GM20431 (cell line): ENCODE results near the gene DHCR24.
"Not testable (repeated sequence)": the region's sequence is repeated elsewhere in the genome, so short reads cannot be mapped to it uniquely, and the experiment has no call there.

ENCODE experiments used
- in situ Hi-C: fragments of 300-500 bp; cut with MseI, MboI; formaldehyde crosslinking; loops from one replicate; pipeline ENCODE4 v1.15.0; 2020; ENCODE audit warnings: low sequenced_read_pairs; ENCODE audit not compliant: unreplicated experiment

Gene DHCR24, protein sequence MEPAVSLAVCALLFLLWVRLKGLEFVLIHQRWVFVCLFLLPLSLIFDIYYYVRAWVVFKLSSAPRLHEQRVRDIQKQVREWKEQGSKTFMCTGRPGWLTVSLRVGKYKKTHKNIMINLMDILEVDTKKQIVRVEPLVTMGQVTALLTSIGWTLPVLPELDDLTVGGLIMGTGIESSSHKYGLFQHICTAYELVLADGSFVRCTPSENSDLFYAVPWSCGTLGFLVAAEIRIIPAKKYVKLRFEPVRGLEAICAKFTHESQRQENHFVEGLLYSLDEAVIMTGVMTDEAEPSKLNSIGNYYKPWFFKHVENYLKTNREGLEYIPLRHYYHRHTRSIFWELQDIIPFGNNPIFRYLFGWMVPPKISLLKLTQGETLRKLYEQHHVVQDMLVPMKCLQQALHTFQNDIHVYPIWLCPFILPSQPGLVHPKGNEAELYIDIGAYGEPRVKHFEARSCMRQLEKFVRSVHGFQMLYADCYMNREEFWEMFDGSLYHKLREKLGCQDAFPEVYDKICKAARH

DNA sequence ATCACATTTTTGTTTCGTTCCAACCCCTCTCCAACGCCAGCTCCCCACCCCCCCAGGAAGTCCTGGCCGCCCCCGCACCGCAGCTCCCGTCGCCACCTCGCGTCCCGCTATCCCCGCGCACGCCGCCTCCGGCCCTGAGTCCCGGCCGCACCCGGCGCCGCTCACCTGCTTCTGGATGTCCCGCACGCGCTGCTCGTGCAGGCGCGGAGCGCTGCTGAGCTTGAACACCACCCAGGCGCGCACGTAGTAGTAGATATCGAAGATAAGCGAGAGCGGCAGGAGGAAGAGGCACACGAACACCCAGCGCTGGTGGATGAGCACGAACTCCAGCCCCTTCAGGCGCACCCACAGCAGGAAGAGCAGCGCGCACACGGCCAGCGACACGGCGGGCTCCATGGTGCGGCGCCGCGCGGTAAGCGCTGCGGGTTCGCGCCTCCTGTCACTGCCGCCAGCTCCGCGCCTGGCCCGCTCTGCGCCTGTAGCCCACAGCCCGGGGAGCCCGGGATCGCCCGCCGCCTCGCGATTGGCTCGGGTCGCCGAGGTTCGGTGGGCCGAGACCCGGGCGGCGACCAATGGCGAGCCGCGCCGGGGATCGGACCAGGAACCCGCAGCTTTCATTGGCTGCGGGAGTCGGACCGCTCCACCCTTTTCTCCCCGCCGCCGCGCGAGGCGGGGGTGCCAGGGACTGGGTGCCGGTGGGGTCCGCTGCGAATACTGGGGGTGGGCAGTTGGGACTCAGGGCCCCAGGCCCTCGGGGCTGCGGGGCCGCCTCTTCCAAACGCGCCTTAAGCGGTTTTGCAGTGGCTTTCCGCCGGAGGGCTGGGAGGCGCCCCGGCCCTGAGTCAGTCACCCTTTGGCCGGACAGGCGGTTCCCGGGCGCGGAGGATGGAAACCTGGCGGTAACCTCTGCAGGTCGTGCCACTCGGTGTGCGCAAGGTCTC lies at the start of gene DHCR24:
DHCR24 (minus strand) TSS at position 472 of the 941 bp plus-strand sequence; CDS start at position 396, 76 bp downstream.
- in situ Hi-C loops = no loop called here

DNA sequence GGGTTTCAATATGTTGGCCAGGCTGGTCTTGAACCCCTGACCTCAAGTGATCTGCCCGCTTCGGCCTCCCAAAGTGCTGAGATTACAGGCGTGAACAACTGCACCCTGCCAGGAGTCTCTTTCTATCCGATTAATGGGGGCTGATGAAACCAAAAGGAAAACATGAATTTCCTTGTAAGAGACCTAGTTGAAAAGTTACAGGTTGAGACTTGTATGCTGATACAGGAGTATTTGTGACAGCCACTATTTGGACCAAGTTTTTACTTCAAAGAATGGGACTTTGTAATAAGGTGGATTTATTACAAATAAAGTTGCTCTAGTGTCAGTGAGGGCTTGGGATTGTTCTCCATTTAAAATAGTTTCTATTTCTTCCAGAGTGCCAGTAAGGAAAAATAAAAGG lies 49.8 kb upstream of the DHCR24 start:
- in situ Hi-C loops = no loop called here

DNA sequence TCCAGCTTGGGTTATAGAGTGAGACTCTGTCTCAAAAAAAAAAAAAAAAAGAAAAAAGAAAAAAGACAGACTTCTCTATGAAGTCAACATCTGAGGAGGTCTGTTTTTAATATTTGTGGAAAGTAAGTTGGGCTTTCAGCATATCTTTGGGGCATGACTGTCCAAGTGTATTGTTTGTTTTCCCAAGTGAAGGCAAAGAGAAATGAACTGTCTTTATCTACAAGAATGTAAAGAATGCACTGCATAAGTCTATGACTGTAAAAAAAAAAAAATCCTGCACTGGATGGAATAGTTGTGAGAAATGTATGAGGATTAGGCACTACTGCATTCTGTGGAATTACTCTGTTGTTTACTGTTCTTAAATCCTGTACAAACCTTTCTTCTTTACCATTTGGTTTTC lies 47.9 kb upstream of the DHCR24 start:
- in situ Hi-C loops = no loop called here

DNA sequence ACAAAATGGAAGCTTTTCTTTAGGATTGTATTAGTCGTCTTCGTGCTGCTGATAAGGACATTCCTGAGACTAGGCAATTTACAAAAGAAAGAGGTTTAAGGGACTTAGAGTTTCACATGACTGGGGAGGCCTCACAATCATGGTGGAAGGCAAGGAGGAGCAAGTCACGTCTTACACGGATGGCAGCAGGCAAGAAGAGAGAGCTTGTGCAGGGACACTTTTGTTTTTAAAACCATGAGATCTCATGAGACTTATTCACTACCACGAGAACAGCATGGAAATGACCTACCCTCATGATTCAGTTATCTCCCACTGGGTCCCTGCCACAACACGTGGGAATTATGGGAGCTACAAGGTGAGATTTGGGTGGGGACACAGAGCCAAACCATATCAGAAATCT lies 47.1 kb upstream of the DHCR24 start:
- in situ Hi-C loops = not testable (repeated sequence)

DNA sequence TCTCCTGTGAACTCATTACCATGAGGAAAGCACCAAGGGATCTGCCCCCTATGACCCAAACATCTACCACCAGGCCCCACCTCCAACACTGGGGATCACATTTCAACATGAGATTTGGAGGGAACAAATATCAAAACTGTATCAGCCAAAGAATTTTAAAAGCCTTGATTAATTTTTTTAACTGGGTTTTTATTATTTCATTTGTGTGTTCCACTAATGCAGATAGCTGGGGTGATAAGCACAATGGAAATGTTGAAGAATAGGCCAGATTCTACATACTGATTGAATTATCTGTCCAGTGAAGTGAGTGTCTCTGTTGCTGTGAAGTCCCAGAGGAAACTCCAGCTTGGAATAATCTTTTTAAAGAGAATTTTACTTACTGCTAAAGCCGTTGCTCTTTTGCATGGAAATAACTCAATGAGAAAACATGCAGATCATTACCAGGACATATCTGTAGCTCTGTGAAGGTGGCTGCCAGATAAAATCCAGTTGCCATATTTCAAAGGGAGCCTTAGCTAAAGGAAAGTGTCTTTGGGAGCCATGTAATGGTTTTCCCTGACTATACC lies 44.4 kb upstream of the DHCR24 start:
- in situ Hi-C loops = no loop called here

DNA sequence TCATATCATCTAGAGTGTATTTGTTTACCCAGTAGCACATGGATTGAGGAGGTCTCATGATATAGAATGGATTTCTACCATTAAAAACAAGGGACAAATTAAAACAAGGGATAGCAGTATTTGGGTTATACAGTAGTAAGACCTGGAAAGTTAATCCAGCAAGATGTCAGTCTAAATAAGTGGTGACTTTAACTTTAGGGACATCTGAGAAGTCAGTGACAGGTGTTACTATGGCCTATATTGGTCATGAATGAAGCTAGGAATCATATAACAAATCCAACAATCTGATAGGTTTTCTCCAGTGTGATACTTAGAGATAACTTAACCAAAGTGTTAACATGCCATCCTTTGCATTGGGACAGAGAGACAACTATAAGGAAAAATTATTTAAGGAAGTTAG lies 42.7 kb upstream of the DHCR24 start:
- in situ Hi-C loops = no loop called here

DNA sequence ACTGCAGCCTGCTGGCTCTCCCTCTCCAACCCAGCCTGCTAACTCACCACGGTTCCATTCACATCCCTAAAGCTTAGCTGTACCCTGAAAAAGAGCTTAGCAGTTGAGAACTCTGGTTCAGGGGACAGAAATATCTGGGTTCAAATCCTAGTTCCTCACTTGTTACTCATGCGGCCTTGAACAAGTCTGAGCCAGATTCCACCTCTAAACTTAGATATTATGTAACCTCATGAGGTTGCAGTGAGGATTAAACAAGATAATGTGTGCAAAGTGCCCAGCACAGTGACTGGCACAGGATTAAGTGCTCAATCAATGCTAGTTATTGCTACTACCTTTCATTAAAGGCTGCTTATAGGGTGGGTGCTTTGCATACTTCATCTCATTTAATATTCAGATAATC lies 41.3 kb upstream of the DHCR24 start:
- in situ Hi-C loops = no loop called here

DNA sequence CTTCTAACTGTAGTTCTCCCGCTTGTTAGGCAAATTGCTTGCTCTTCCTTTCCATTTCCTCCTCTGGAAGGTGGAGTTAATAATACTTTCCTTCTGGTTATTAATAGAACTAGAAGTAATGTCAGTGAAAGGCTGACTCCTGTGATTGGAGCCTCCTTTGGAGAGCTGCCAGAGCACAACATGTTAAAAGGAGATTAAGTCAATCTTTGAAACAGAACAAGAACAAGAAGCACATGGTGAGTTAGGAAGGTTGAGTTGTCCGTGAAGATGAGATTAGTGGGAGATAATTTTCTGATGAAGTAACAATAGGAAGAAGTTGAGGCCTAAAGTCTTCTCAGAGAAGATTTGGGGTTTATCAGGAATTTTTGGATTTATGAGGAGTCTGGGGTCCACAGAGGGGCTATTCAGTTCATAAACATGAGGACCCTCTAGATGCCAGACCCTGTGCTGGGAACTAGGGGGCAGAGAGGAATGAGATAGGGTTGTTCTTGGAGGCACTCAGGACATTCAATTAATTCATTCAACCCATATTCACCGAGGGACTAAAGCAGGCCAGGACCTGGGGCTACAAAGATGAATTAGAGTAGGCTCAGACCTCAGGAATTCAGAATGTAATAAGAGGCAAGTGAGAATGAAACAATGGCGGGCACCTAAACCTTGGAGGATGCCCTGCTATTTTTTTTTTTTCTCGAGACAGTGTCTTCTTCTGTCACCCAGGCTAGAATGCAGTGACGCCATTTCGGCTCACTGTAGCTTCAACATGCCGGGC lies 40.7 kb upstream of the DHCR24 start:
- in situ Hi-C loops = no loop called here

DNA sequence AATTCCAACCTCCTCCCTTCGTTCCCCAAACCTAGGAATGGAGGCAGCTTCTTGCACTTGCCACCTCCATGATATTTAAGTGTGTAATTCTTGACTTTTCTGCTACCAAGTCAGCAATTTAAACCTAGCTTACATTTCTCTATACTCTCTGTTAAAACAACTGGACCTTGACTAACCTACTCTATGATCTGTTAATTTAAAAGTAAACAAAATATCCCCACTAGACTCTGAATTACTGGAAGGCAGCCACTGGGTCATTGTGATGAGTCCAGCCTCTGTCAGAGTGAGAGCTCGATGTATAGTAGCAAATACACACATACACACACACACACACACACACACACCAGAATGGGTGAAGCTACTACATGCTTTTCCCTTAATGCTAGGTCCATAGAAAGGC lies 40.0 kb upstream of the DHCR24 start:
- in situ Hi-C loops = no loop called here

DNA sequence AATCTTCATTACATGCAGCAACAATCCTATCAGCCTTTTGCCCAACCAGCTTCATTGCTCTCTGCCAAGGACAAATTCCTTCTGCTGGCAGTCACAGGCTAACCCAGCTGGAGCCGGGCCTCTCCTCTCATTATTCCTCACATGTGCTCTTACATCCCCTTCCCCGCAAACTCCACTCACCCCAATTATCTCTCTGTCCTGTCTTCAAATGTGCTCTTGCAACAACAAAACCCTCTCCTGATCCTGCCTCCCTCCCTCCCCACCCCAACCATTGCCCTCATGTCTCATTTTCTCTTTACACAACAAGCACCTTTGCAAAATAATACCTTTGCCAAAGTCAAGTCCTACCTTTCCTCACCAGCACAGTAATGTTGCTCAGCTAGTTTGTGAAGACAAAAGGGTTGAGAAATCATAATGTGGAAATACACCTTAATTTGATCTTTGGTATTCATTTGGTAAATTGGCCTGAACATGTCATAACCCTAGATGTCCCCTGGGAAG lies 36.0 kb upstream of the DHCR24 start:
- in situ Hi-C loops = no loop called here

DNA sequence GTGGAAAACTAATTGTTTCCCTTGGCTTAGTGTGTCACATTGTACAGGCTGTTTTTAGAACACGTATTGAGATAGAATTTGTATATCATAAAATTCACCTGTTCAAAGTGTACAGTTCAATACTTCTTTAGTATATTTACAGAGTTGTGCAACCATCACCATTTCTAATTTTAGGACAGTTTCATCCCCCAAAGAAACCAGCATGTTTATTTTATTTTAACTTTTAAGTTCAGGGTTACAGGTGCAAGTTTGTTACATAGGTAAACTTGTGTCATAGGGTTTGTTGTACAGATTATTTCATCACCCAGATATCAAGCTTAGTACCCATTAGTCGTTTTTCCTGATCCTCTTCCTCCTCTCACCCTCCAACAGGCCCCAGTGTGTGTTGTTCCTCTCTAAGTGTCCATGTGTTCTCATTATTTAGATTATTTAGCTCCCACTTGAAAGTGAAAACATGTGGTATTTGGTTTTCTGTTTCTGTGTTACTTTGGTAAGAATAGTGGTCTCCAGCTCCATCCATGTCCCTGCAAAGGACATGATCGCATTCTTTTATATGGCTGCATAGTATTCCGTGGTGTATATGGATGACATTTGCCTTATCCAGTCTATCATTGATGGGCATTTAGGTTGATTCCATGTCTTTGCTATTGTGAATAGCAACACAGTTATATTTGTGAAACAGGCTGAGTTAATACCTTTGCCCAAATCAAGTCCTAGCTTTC lies 35.2 kb upstream of the DHCR24 start:
- in situ Hi-C loops = no loop called here

DNA sequence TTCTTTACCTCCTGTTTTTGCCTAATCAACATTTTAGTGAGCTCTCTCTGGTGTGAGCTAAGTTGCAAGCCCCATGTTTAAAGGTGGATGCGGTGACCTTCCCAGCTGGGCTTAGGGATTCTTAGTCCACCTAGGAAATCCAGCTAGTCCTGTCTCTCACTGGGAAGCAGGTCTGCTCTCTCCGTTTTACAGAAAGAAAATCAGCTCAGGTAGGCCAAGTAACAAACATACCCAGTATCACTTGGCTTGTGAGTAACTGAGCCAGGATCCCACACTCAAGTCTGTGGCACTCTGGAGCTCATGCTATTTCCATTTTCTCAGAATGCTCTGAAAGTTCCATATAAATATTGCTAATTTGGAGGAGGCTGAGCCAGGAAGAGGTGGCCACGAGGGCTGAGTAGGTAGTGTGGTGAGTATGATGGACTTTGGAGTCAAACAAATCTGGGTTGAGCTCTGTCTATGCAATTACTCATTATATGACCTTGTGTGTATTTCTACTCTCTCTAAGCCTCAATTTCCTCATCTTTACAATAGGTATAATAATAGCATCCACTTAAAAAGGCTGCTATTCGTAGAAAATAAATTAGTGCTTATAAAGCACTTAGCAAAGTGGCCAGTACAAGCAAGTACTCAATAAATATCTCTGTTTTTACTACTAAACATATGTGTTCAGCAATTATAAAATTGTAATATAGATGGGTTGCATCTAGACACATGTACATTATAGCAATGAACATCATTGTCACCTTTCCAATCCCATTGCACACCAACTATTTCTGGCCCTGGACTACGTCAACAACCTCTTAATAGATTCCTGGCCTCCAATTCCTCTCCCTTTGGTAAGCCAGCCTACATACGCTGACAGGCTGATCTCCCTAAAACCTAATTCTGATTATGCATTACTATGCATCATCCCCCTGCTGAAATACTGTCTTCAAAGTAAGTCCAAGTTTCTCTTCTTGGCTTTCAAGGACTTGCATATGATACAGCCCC lies 32.7 kb upstream of the DHCR24 start:
- in situ Hi-C loops = no loop called here

DNA sequence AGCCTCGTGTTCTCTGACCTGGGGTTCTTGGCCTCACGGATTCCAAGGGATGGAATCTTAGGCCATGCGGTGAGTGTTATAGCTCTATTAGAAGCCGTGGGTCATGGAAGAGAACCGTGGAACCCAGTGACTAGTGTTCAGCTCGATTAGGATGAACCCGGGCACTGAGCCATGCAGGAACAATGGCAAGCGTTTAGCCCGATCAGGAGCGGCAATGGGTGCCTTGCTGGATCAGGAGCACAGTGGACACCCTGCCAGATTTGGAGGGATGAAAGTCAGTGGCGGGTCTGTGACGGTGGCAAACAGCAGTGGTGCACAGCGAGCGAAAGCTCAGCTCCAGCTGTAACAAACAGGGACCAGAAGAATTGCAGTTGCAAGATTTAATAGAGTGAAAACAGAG lies 24.1 kb upstream of the DHCR24 start:
- in situ Hi-C loops = not testable (repeated sequence)

DNA sequence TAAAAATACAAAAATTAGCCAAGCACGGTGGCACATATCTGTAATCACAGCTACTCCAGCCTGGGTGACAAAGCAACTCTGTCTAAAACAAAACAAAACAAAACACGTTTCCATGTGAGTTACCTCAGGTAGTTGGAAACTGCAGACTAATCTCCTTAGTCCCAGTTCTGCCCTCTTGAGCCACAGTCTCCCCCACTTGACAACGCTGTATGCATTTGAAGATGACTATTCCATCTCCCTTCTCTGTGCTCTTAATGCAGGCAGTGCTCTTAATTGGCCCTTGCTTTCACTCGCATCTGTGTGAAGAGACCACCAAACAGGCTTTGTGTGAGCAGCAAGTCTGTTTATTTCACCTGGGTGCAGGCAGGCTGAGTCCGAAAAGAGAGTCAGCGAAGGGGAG lies 19.6 kb upstream of the DHCR24 start:
- in situ Hi-C loops = no loop called here

DNA sequence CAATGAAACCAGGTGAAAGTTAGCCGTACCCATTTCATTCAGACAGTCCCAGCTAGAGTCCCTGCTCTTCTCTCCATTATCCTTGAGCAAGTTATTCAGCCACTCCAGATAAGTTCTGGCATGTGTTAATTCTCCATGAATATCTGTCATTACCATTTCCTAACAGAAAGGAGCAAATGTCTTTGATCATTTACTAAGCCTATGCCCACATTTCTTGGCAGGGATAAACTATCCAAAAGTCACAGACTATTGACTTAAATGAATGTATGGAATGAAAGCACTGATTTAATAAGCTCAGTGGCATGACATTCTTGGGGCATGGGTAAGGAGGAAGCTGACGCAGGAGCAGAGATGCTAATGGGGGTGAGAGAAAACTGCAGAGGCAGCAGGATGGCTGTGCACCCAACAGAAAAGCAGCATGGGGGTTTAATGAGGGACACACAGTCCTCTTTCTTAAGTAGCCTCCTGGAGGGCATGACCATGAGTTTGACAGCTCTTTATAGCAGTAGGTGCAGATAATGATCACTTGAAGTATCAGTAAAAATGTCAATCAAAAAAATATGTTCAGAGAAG lies 17.6 kb upstream of the DHCR24 start:
- in situ Hi-C loops = no loop called here

DNA sequence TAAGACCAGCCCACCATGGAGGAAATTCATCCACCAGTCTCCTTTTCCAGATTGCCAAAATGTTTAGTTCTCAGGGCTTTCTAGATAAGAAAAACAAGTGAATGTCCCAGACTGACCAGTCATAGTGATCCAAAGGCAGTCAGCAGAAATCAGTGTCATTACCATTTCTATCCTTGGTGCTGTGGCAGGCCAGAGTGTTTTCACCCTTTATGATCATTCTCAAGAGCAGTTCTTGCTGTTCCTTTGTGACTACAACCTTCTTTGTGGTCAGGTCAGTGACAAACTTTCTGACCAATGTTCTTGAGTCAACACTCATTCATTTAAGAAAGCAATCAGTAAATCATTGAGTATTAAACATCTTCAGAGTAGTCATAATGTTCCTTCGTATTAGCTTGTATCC lies 7.3 kb upstream of the DHCR24 start:
- in situ Hi-C loops = no loop called here

DNA sequence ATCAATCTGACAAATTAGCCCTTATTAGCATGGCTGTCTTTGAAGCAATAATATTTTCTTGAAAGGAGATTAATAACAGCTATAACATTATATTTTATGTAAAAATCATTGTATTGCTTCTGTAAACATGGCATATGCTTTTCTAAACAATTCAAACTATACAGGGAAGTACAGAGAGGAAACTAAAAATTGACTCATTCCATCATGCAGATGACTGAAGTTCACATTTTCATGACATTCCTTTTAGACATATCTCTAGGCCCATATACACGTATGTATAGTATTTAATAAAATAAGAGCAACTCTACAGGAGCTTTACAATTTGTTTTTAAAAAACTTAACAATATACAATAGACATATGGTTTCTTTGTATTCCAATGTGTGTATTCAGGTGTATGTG lies 5.6 kb upstream of the DHCR24 start:
- in situ Hi-C loops = no loop called here
